CD4-positive, CD25-positive, alpha-beta regulatory T cell (primary cell): ENCODE measurements around the gene MED9. TPM values are rescaled to one million over a fixed set of nuclear protein-coding genes. Genes with fewer than 3 reads are reported as not detected.

Source experiments
- ATAC-seq, 2 donors: fragments of 150-1000 bp; cut with Tn5 transposase; one replicate each; pipeline ENCODE4 v1.10.0; 2021; ENCODE audit warnings: low read depth in 2 of 2, moderate number of reproducible peaks in 2 of 2, moderate library complexity in 1 of 2
- DNase-seq, 3 donors: peaks; one replicate each; pipeline versions ENCODE4 v3.0.0 to v3.0.0-alpha.2; 2012 to 2022; ENCODE audit warnings: mixed read lengths in 1 of 3
- H3K27ac ChIP-seq: one replicate; pipeline ENCODE4 v1.7.0; 2013; ENCODE audit warnings: mild to moderate bottlenecking, low read length; ENCODE audit not compliant: insufficient read depth, poor library complexity, severe bottlenecking
- H3K27me3 ChIP-seq: one replicate; pipeline ENCODE4 v1.7.0; 2013; ENCODE audit warnings: low read length; ENCODE audit not compliant: control insufficient read depth, insufficient read depth
- H3K36me3 ChIP-seq: one replicate; pipeline ENCODE4 v1.7.0; 2013; ENCODE audit warnings: mild to moderate bottlenecking, low read length, moderate library complexity; ENCODE audit not compliant: control insufficient read depth, insufficient read depth
- H3K4me1 ChIP-seq: 2 replicates; pipeline ENCODE4 v1.7.0; 2013; ENCODE audit warnings: mild to moderate bottlenecking, low read length; ENCODE audit not compliant: insufficient read depth, control insufficient read depth, poor library complexity, severe bottlenecking
- H3K4me3 ChIP-seq: one replicate; pipeline ENCODE4 v1.7.0; 2013; ENCODE audit warnings: low read depth, mild to moderate bottlenecking, low read length, moderate library complexity
- H3K9me3 ChIP-seq, 2 experiments: 1 replicate in 1 of 2; 2 replicates in 1 of 2; pipeline ENCODE4 v1.7.0; 2013; ENCODE audit warnings: low read length in 2 of 2, mild to moderate bottlenecking in 1 of 2, moderate library complexity in 1 of 2; ENCODE audit not compliant: control insufficient read depth in 2 of 2
- H3K27ac Mint-ChIP-seq, 3 donors: one replicate each; pipeline ENCODE4 v1.8.0; 2020 to 2022; ENCODE audit warnings: mild to moderate bottlenecking in 3 of 3, mixed read lengths in 3 of 3, moderate library complexity in 2 of 3
- H3K27me3 Mint-ChIP-seq: one replicate; pipeline ENCODE4 v1.8.0; 2022; ENCODE audit warnings: mild to moderate bottlenecking, mixed read lengths
- H3K36me3 Mint-ChIP-seq: one replicate; pipeline ENCODE4 v1.8.0; 2020; ENCODE audit warnings: mixed read lengths
- H3K4me1 Mint-ChIP-seq, 4 donors: one replicate each; pipeline ENCODE4 v1.8.0; 2020 to 2022; ENCODE audit warnings: mixed read lengths in 4 of 4, mild to moderate bottlenecking in 1 of 4
- H3K4me3 Mint-ChIP-seq, 4 donors: one replicate each; pipeline ENCODE4 v1.8.0; 2020 to 2022; ENCODE audit warnings: mild to moderate bottlenecking in 4 of 4, mixed read lengths in 4 of 4, moderate library complexity in 3 of 4
- H3K9me3 Mint-ChIP-seq, 7 donors: one replicate each; pipeline ENCODE4 v1.8.0; 2020 to 2022; ENCODE audit warnings: mixed read lengths in 7 of 7, mild to moderate bottlenecking in 3 of 7, moderate library complexity in 2 of 7
- polyA plus RNA-seq, 4 donors: library from polyadenylated mRNA; unstranded; fragments of 300-500 nt; fragmentation: Illumina TruSeq; gene quantifications; one replicate each; pipeline ENCODE4 v1.2.3, GENCODE V29; 2021
- total RNA-seq: library from RNA; stranded (reverse); gene quantifications from one replicate; pipeline ENCODE4 v1.2.3, GENCODE V29; 2022

Gene MED9
- total and polyA plus RNA-seq, 5 donors from 2014 or later = 13.7 to 21.6 (median 16.1) TPM

DNA sequence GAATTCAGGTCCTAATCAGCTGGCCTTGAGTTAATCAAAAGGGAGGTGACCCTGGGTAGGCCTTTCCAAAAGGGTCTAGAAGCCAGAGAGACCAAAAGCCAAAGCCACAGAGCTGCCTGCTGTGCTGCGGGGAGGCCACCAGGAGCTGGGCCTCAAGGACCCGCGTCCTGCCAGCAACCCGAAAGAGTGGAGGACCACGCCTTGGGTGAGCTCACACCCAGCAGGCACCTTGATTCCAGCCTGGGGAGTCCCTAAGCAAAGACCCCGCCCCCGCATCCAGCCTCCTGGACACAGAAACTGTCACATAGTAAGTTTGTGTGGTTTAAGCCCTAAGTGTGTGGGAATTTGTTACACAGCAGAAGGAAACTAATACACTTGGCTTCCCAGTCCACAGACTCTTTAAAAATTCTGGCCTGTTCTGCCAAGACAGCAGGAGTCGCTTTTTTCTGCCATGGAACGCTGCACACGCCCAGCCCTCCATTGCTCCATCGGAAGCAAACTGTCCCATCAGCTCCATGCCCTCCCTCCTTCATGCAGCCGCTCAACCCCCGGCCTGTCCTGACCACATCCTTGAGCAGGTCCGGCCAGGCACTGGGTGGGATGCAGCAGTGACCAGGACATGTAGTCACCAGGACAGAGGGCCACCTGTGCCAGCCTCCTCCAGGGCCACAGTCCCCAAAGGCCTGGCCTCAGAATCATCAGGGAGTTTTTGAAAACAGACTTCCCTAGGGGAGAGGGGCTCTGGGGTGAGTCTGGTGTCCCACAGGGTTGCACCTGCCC is 40.3 kb downstream of the MED9 start:
- H3K27ac Mint-ChIP-seq = no peak overlapping the region
- DNase-seq (no peak), ATAC-seq (no peak)
- no peak overlapping the region for H3K27ac ChIP-seq
- H3K4me3 ChIP-seq = no peak overlapping the region
- H3K4me1 ChIP-seq = no peaks in the 10 kb centered on the region
- H3K36me3 Mint-ChIP-seq = peaks cover 2% of the 10 kb centered on the region
- H3K27me3 Mint-ChIP-seq = no peaks in the 10 kb centered on the region
- no peaks in the 10 kb centered on the region for H3K9me3 Mint-ChIP-seq
- no peak overlapping the region for H3K4me3 Mint-ChIP-seq
- no peaks in the 10 kb centered on the region for H3K27me3 ChIP-seq
- H3K36me3 ChIP-seq = no peaks in the 10 kb centered on the region
- H3K4me1 Mint-ChIP-seq = no peaks in the 10 kb centered on the region
- H3K9me3 ChIP-seq = no peaks in the 10 kb centered on the region

DNA sequence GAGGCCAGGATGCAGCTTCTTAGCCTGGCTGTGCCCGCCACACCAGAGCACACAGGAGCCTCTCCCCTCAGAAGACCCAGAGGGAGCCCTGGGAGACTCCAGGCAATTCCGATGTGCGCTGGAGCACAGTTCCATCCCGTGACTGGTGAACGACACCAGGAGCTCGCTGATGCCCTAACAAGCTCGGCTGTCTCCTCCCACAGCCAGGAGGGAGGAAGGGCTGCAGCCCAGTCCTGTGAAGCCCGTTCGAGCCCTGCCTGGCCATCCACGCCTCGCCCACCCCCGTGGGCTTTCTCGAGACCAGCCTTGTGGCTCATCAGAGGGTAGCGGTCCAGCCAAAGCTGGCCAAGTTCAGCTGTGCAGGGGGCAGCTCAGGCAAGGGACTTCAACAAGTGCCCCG is 41.2 kb downstream of the MED9 start:
- Mint-ChIP-seq H3K4me1 (no peaks in the 10 kb centered on the region), H3K9me3 (peaks cover 0 to 1% (median 0%) of the 10 kb centered on the region in 7 donors), H3K27ac (no peak overlapping the region), H3K4me3 (no peak overlapping the region), H3K36me3 (peaks cover 6% of the 10 kb centered on the region), H3K27me3 (no peaks in the 10 kb centered on the region)
- Histone ChIP-seq H3K4me3 (no peak overlapping the region), H3K27ac (no peak overlapping the region), H3K9me3 (no peaks in the 10 kb centered on the region), H3K27me3 (no peaks in the 10 kb centered on the region), H3K4me1 (no peaks in the 10 kb centered on the region), H3K36me3 (no peaks in the 10 kb centered on the region)
- ATAC-seq (no peak), DNase-seq (no peak)

DNA sequence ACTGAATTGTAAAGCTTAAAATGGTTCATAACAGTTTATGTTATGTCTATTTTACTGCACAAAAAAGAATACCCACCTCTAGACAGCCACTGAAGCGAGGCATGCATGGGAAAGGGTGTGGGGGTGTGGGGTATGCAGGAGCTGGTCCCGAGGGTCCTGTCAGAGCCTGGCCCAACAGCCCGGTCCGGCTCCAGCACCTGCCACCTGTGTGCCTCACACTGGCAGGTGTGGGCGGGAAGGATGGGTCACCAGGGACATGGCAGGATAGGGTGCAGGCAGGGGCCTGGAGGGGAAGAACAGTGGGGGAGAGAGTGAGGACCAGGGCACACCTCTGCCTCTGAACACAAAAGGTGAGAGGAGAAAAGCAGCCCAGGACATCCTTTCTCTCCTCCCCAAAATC is 42.2 kb downstream of the MED9 start:
- Mint-ChIP-seq H3K9me3 (peaks cover 0 to 3% (median 0%) of the 10 kb centered on the region in 7 donors), H3K27me3 (no peaks in the 10 kb centered on the region), H3K36me3 (peaks cover 6% of the 10 kb centered on the region), H3K4me1 (no peaks in the 10 kb centered on the region), H3K27ac (no peak overlapping the region), H3K4me3 (no peak overlapping the region)
- H3K36me3 ChIP-seq = no peaks in the 10 kb centered on the region
- ATAC-seq (no peak), DNase-seq (no peak)
- no peaks in the 10 kb centered on the region for H3K4me1 ChIP-seq
- no peak overlapping the region for H3K4me3 ChIP-seq
- no peaks in the 10 kb centered on the region for H3K9me3 ChIP-seq
- H3K27me3 ChIP-seq = no peaks in the 10 kb centered on the region
- H3K27ac ChIP-seq = no peak overlapping the region

DNA sequence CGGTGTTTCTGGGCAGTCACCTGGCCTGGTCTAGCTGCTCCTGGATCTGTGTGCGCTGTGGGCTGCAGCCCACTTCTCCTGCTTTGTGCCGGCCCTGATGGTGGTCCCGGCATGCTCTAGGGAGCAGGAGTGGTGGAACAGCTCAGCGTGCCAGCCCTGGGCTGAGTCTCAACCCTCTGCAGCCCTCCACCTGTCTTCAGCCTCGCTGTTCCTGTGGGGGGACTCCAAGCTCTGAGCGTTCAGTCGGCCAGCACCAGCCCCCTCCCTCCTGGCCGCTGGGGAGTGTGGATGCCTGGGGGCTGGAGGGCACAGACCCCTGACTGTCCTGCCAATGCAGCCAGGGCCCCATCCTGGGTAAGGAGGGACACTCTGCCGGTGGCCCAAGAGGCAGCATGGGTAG is 43.1 kb downstream of the MED9 start:
- no peak overlapping the region for H3K4me3 ChIP-seq
- no peaks in the 10 kb centered on the region for H3K4me1 ChIP-seq
- Mint-ChIP-seq H3K27ac (no peak overlapping the region), H3K9me3 (peaks cover 0 to 3% (median 0%) of the 10 kb centered on the region in 7 donors), H3K36me3 (peaks cover 6% of the 10 kb centered on the region), H3K27me3 (no peaks in the 10 kb centered on the region), H3K4me3 (no peak overlapping the region), H3K4me1 (no peaks in the 10 kb centered on the region)
- H3K9me3 ChIP-seq = no peaks in the 10 kb centered on the region
- H3K27me3 ChIP-seq = no peaks in the 10 kb centered on the region
- no peak for DNase-seq
- no peak for ATAC-seq
- no peaks in the 10 kb centered on the region for H3K36me3 ChIP-seq
- H3K27ac ChIP-seq = no peak overlapping the region

DNA sequence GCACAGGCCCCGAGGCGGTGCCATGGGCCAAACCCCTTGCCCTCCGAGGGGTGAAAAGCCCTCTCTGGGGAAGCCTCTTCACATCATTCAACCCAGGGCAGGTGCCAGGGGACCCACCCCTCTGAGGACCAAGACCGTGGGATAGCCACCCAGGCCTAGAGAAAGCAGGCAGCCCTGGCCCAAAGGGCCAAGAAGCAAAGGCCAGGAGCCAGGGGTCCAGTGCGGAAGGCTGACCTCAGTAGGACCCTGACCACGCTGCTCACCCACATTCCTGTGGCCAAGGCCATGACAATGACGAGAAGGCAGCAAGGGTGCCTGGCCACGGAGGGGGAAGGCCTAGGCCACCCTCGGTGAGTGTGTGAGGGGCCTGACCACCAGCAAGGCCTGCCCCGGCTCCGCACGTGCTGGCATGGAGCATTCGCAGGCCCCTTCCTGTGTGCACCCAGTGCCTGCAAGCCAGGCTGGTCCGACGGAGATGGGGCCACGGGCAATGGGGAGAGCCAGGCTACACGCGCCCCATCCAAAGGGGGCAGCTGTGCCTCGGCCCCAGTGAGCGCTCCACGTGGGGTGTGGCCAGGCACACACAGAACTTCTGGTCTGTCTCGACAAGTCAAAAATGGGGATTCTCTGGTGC is 43.9 kb downstream of the MED9 start:
- no peak overlapping the region for H3K4me3 Mint-ChIP-seq
- no peaks in the 10 kb centered on the region for H3K4me1 Mint-ChIP-seq
- no peak for ATAC-seq
- Histone ChIP-seq H3K27ac (no peak overlapping the region), H3K27me3 (no peaks in the 10 kb centered on the region), H3K4me1 (no peaks in the 10 kb centered on the region), H3K4me3 (no peak overlapping the region), H3K36me3 (no peaks in the 10 kb centered on the region), H3K9me3 (no peaks in the 10 kb centered on the region)
- H3K9me3 Mint-ChIP-seq = peaks cover 0 to 3% (median 0%) of the 10 kb centered on the region in 7 donors
- H3K36me3 Mint-ChIP-seq = peaks cover 6% of the 10 kb centered on the region
- DNase-seq = no peak
- no peak overlapping the region for H3K27ac Mint-ChIP-seq
- no peaks in the 10 kb centered on the region for H3K27me3 Mint-ChIP-seq

DNA sequence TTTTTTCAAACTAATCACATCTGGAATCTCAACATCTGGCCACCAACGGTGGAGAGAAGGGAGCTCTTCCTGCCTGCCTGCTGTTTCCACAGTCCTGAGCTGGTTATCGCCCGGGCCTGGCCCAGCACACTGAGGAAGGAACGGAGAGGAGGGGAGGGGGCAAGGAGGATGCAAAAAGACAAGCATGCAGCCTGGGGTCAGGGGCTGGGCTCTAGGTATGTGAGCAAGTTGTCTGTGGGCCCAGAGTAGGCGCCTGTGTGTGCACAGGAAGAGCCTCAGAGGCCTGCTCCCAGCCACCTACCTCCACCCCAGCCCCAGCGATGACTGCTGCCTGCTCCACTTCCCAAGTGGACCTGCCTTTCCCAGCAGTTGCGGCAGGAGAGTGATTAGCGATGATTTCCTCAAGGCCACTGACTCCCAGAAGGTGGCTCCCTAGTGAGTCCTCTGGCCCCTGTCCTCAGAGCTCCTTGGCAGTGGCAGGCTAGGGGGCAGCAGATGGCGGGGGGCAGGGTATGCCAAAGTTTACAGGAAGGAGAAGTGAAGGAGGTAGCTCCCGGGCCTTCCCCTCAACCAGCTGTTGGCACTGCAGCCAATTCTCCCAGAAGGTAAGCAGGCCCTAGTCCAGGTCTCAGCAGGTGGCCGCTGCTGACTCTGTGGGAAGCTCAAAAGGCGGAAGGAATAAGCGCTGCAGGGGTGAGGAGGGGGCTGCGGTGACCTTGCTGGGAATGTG is 46.4 kb downstream of the MED9 start:
- Mint-ChIP-seq H3K4me1 (no peaks in the 10 kb centered on the region), H3K4me3 (no peak overlapping the region), H3K27me3 (no peaks in the 10 kb centered on the region), H3K36me3 (peaks cover 6% of the 10 kb centered on the region), H3K27ac (no peak overlapping the region), H3K9me3 (peaks cover 0 to 3% (median 0%) of the 10 kb centered on the region in 7 donors)
- no peak overlapping the region for H3K4me3 ChIP-seq
- H3K27ac ChIP-seq = no peak overlapping the region
- H3K4me1 ChIP-seq = no peaks in the 10 kb centered on the region
- no peaks in the 10 kb centered on the region for H3K27me3 ChIP-seq
- no peaks in the 10 kb centered on the region for H3K9me3 ChIP-seq
- DNase-seq (no peak), ATAC-seq (no peak)
- H3K36me3 ChIP-seq = no peaks in the 10 kb centered on the region

DNA sequence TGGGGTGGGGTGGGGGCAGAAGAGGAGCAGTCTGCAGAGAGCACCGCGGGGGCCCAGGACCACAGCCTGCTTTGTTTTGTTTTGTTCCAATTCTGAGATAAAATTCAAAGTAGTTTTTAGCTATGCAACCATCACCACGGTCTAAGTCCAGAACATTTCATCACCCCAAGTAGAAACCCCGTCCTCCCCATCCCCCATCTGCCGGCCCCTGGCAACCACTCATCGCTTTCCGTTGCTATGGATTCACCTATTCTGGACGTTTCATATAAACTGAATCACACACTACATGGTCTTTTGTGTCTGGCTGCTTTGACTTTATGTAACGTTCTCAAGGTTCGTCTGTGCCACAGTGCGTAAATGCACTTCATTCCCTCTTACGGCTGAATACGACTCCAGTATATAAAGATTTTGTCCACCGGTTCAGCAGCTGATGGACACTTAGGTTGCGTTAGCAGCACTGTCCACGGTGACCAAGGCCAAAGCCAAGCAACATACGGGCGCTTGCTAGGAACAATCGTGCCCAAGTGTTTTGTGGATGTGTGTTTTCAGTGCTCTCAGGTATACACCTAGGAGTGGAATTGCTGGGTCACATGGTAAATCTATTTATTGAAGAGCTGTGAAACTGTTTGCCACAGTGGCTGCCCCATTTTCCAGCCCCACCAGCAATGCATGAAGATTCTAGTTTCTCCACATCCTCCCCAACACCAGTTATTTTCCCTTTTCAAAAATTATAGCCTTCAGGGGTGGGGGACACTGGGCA is 47.1 kb downstream of the MED9 start:
- Histone ChIP-seq H3K9me3 (no peaks in the 10 kb centered on the region), H3K27ac (no peak overlapping the region), H3K27me3 (no peaks in the 10 kb centered on the region), H3K4me1 (no peaks in the 10 kb centered on the region), H3K36me3 (no peaks in the 10 kb centered on the region), H3K4me3 (no peak overlapping the region)
- no peak for DNase-seq
- no peak overlapping the region for H3K4me3 Mint-ChIP-seq
- ATAC-seq = no peak
- H3K27me3 Mint-ChIP-seq = no peaks in the 10 kb centered on the region
- no peak overlapping the region for H3K27ac Mint-ChIP-seq
- peaks cover 0 to 3% (median 0%) of the 10 kb centered on the region in 7 donors for H3K9me3 Mint-ChIP-seq
- H3K36me3 Mint-ChIP-seq = peaks cover 6% of the 10 kb centered on the region
- H3K4me1 Mint-ChIP-seq = no peaks in the 10 kb centered on the region
